Fibroblast of mammary gland (primary cell): ENCODE measurements around the gene F13B.
"Not testable (repeated sequence)": the region's sequence is repeated elsewhere in the genome, so short reads cannot be mapped to it uniquely, and the experiment has no call there.

Experiments used
- DNase-seq: peaks from one replicate; pipeline ENCODE4 v3.0.0-alpha.2; 2010; ENCODE audit warnings: low read depth
- H3K4me3 ChIP-seq: 2 replicates; pipeline ENCODE4 v1.5.1; 2011; ENCODE audit warnings: low read depth, mild to moderate bottlenecking, low read length, moderate library complexity; ENCODE audit not compliant: control insufficient read depth
- TF ChIP-seq, protein P1 (sequence below): conservative IDR thresholded peaks from 2 replicates; pipeline ENCODE4 v1.5.1; 2011; ENCODE audit warnings: low read depth, low read length, inconsistent platforms; ENCODE audit not compliant: control insufficient read depth, insufficient read depth

The F13B gene

GRCh38 chr1:197066719-197067456 lies at the start of gene F13B:
Gene F13B (minus strand): TSS chr1:197067260. CDS start chr1:197067223, 37 bp downstream.
- DNase-seq, result peak; percentile 26
- TF ChIP-seq, protein P1, sequence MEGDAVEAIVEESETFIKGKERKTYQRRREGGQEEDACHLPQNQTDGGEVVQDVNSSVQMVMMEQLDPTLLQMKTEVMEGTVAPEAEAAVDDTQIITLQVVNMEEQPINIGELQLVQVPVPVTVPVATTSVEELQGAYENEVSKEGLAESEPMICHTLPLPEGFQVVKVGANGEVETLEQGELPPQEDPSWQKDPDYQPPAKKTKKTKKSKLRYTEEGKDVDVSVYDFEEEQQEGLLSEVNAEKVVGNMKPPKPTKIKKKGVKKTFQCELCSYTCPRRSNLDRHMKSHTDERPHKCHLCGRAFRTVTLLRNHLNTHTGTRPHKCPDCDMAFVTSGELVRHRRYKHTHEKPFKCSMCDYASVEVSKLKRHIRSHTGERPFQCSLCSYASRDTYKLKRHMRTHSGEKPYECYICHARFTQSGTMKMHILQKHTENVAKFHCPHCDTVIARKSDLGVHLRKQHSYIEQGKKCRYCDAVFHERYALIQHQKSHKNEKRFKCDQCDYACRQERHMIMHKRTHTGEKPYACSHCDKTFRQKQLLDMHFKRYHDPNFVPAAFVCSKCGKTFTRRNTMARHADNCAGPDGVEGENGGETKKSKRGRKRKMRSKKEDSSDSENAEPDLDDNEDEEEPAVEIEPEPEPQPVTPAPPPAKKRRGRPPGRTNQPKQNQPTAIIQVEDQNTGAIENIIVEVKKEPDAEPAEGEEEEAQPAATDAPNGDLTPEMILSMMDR, result peak; percentile 23
- no peak within 1 kb of the TSS for H3K4me3 ChIP-seq

DNA sequence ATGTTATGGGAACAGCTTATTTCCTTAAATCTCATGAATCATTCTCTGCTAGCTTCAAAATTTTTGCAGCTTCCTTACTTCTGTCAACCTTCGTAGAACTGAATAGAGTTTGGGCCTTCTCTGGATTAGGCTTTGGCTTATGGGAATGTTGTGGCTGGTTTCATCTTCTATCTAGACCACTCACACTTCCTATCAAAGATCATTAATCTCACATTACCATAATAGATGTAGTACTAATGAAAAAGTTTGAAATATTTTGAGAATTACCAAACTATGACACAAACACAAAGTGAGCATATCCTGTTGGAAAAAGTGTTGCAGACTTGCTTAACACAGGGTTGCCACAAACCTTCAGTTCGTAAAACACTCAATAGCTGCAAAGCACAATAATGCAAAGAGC lies 49.1 kb upstream of the F13B start:
- H3K4me3 ChIP-seq, result no peak overlapping the region
- DNase-seq, result no peak
- TF ChIP-seq, protein P1, result no peak

DNA sequence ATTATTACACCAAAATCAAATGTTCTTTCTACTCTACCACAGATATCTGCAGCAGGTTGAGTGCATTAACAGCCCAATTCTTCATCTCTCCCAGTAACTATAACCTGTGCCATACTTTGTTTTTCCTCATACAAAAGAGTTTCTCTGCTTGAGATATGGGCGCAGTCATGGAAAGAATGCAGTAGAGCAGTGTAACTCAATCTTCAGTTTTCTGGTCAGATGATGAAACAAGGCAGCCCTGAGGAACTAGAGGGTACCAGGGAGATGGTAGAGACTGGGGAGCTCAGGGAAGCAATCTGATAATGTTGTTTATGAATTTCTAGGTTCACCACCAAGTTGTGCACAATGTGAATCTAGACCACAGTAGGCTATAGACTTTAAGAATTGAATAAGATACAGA lies 39.8 kb upstream of the F13B start:
- TF ChIP-seq, protein P1, result no peak
- DNase-seq, result no peak
- H3K4me3 ChIP-seq, result no peak overlapping the region

GRCh38 chr1:197103300-197103699 lies 36.2 kb upstream of the F13B start:
- H3K4me3 ChIP-seq, result no peak overlapping the region
- TF ChIP-seq, protein P1, result no peak
- DNase-seq, result no peak

DNA sequence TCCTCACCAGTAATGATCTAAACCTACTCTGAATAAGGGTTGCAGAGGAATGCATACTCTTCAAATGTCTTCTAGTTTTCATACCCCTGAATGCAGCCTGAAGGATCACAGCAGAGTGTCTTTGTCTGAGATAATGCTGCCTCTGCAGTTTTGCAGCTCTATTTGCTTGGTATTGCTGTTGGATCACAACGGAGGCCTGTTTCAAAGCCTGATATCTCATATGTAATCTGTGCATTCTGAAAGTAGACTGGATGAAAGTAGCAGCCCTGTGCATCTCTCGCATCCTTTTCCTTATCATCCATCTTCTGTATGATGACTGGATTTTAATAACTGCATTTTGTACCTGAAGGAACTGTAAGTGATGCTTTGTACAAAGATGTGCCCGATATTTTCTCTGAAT lies 34.9 kb upstream of the F13B start:
- TF ChIP-seq, protein P1, result no peak
- H3K4me3 ChIP-seq, result no peak overlapping the region
- DNase-seq, result no peak

DNA sequence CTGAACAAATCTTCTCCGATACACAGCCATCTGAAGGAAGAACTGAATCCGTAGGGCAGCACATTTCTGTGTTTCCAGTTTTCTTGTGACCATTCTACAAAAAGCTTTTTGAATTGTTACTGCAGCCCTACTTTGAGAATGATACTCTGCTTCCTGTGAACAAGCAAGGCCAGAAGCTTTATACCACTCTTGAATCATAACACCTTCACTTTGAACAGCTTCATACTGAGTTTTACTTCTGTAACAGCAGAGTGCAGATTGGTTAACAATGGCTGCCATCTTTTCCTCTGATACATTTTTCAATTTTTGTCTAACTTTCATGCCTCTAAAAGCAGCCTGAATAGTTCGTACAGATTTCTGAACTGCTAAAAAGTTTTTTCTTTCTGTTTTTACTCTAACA lies 33.6 kb upstream of the F13B start:
- H3K4me3 ChIP-seq, result no peak overlapping the region
- no peak for DNase-seq
- TF ChIP-seq, protein P1, result no peak

DNA sequence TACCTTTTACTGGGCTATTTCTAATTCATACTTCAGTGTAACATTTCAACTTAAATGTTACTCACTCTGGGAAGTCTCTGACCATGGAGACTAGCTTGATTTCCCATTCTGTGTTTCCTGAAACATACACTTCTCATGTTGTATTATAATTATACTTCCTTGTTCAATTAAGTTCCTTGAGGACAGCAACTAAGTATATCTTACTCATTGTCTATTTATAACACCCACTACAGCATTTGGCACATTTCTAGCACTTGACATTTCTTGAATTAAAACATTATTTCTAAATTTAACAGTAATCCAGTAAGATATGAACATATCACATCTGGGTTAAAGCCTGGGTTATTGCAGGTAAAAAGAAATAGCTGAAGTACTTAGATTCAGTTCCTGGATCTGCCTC lies 32.4 kb upstream of the F13B start:
- TF ChIP-seq, protein P1, result no peak
- no peak overlapping the region for H3K4me3 ChIP-seq
- DNase-seq, result no peak

GRCh38 chr1:197096971-197097370 lies 29.9 kb upstream of the F13B start:
- DNase-seq, H3K4me3 ChIP-seq: not testable (repeated sequence)
